Left colon (tissue), 2 donors: ENCODE results near the gene ANO10. TPM values are rescaled to one million over a fixed set of nuclear protein-coding genes. Genes with fewer than 3 reads are reported as not detected.

Source experiments
- ATAC-seq: fragments of 200-7000 bp; cut with Tn5 transposase; one replicate; pipeline ENCODE4 v1.9.1; 2020; ENCODE audit warnings: mild to moderate bottlenecking, moderate library complexity
- DNase-seq, 2 donors: peaks; one replicate each; pipeline ENCODE4 v3.0.0-alpha.2; 2020
- intact Hi-C, 2 donors: fragments of 100-400 bp; cut with DNase I in 1 of 2; cut with micrococcal nuclease in 1 of 2; formaldehyde crosslinking; loops; one replicate each; pipeline versions ENCODE4 v1.11.2 to v1.14.0; 2022; cut with DNase I, micrococcal nuclease
- total RNA-seq, 2 donors: library from RNA; stranded (reverse); fragmentation: NEBNext Ultra II Directional; extraction: Animal tissue kit (Norgen Biotek cat#: 25700); gene quantifications; one replicate each; pipeline ENCODE4 v1.2.1, GENCODE V29; 2021
- donor health status: DM: no; HTN: no; CAD: no.
- donor health status: DM: yes; HTN: yes; CAD: no.

Gene ANO10
- total RNA-seq, 2 donors from 2014 or later: 82.0 to 85.3 TPM

DNA sequence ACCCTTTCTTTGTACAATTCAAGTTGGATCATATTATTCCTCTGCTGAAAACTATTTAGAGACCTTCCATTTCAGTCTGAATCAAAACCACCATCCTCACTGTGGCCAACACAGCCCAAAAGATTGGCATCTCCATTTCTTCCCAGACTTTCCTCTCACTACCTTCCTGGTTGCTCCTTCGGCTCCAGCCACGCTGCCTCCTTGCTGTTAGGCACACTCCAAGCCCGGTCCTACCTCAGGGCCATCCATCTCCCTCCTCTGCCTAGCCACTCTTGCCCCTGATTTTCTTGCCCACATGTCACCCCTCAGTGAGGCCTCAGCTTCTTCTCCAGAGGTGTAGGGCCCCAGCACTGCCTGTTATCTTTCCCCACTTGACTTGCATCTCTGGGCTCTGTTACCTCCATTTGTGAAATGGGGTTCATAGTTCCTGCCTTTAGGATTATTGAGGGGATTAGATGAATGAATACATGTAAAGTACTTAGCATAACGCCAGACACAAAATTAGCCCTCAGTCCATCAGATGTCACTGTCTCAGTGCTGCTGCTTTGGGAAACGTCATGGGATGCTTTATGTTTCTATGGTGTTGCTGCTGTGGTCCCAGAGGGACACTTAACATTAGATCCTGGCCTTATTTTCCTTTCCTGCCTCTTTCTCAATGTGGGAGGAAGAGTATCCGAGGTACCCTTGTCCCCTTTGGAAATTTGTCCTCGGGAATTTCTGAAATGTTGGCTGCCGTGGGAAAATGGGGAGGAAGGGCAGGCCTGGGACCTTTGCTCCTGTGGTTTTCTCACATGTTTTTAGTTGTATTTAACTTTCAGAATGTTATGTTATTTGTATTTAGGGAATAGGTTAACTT lies 304.1 kb downstream of the ANO10 start:
- intact Hi-C loops: no loop called here
- ATAC-seq: no peak

DNA sequence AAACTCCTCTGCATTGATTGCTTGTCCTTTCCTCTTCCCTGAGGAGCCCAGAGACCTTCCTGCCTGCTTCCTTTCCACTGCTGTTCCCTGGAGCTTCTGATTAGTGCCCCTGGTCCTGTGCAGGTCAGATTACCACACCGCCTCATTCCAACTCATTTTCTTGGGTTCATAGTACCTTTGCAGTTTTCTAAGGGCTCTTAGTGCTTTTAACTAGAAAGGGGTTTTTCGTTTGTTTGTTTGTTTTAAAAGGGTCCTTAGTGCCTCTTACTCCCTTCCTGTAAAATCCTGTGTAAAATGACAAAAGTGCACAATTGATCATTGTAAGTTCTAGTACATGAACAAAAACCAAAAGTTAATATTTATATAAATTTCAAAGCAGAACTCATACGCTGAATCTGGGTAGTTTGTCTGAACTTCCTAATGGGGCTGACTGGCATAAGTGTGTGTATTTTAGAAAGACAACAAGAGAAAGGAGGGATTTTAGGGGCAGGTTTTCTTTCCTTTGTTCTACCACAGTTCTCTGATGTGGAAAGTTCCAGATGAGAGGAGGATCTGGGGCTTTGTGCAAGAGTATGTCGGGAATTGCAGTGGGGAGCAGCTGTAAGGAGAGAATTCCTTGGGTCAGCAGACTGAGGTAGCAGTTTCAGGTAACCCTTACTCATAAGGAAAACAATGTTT lies 304.9 kb downstream of the ANO10 start:
- ATAC-seq (no peak), DNase-seq (no peak)

More for the DNA sequence above, 304.1 kb downstream of the ANO10 start:
- DNase-seq: no peak

More for the DNA sequence above, 304.9 kb downstream of the ANO10 start:
- intact Hi-C loops: no loop called here

Other genes starting within 250 kb of the ANO10 start
- gene ABHD5, start 68.9 kb upstream of the ANO10 start, total RNA-seq: 10 to 100 TPM; 23.9 to 39.0 TPM